ENCODE results near the gene TUFM.
"Not testable (repeated sequence)": the region's sequence is repeated elsewhere in the genome, so short reads cannot be mapped to it uniquely, and the experiment has no call there.

The TUFM gene

GRCh38 chr16:28802235-28803019 lies 43.7 kb downstream of the TUFM start:
- not testable (repeated sequence) for H3K36me3 Mint-ChIP-seq, H3K4me3 Mint-ChIP-seq, H3K4me1 Mint-ChIP-seq, H3K27me3 Mint-ChIP-seq, H3K27ac Mint-ChIP-seq, H3K9me3 Mint-ChIP-seq
